ENCODE measurements around the gene TEX47. TPM values are rescaled to one million over a fixed set of nuclear protein-coding genes. Genes with fewer than 3 reads are reported as not detected.

TEX47 gene
- total RNA-seq (2021; ENCODE audit: unreplicated experiment) (not detected), Bru-seq, nascent RNA (not detected), BruChase-seq, experiment 1, labeled RNA remaining after a 2-hour chase (not detected), BruChase-seq, experiment 2, labeled RNA remaining after a 6-hour chase (not detected)
- not detected for polyA plus RNA-seq (2012; ENCODE audit: insufficient read length)
- long read RNA-seq = 0 reads

DNA sequence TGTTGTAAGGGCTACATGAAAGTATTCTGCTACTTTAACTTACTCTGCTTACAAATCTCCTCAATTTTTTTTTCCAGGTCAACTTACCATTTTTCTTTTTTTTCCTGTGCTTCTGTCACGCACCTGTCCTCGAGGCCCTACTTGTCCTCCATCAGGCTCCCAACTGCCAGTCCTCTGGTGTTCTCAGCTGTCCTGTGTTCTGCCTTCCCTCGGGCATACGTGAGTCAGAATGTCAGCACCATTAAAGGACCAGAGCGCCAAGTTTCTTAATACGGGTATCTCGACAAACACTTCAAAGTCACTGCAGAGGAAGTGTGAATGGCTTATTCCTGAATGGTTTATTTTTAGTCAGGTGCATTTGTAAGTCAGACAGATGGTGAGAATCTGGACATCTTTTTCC lies at the start of gene TEX47:
Gene TEX47 (minus strand): TSS at position 185 of the 400 bp plus-strand sequence. CDS start 795 bp downstream, outside the sequence.
- Histone ChIP-seq H3K4me1 (ENCODE audit: control insufficient read depth, insufficient read depth, low read length) (no peaks in the 10 kb centered on the region), H3K27ac (ENCODE audit: low read length) (no peak within 1 kb of the TSS), H3K4me3 (ENCODE audit: low read depth in 2 of 2, low read length in 2 of 2) (no peak within 1 kb of the TSS), H3K27me3 (ENCODE audit: control insufficient read depth, insufficient read depth, low read length) (no peaks in the 10 kb centered on the region), H3K9me3 (ENCODE audit: control insufficient read depth, insufficient read depth, low read depth, low read length) (no peaks in the 10 kb centered on the region), H3K36me3 (ENCODE audit: control insufficient read depth, insufficient read depth, low read length) (no peaks in the 10 kb centered on the region)
- intact Hi-C loops (cut with micrococcal nuclease; ENCODE audit: unreplicated experiment) = no loop called here
- in situ Hi-C loops (cut with HindIII; ENCODE audit: low pct_unique_long_range_greater_than_20kb, low sequenced_read_pairs) = no loop called here
- BruUV-seq (replicated peaks) = no TSS peak
- DNase-seq (ENCODE audit: low read depth, low spot score) = no peak
- POLR2A ChIA-PET = no interaction called here
- ATAC-seq = no peak
- TF ChIP-seq, protein P1, sequence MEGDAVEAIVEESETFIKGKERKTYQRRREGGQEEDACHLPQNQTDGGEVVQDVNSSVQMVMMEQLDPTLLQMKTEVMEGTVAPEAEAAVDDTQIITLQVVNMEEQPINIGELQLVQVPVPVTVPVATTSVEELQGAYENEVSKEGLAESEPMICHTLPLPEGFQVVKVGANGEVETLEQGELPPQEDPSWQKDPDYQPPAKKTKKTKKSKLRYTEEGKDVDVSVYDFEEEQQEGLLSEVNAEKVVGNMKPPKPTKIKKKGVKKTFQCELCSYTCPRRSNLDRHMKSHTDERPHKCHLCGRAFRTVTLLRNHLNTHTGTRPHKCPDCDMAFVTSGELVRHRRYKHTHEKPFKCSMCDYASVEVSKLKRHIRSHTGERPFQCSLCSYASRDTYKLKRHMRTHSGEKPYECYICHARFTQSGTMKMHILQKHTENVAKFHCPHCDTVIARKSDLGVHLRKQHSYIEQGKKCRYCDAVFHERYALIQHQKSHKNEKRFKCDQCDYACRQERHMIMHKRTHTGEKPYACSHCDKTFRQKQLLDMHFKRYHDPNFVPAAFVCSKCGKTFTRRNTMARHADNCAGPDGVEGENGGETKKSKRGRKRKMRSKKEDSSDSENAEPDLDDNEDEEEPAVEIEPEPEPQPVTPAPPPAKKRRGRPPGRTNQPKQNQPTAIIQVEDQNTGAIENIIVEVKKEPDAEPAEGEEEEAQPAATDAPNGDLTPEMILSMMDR (IDR thresholded peaks at IDR 0.05) = no peak
- TF ChIP-seq SIN3A (IDR thresholded peaks at IDR 0.05; ENCODE audit: borderline replicate concordance, insufficient read depth, low read depth, low read length) (no peak), POLR2AphosphoS5 (IDR thresholded peaks at IDR 0.05; ENCODE audit: low read depth, low read length) (no peak), TCF7L2 (IDR thresholded peaks at IDR 0.05; ENCODE audit: low read depth, low read length) (no peak)
- TF ChIP-seq, protein P2, sequence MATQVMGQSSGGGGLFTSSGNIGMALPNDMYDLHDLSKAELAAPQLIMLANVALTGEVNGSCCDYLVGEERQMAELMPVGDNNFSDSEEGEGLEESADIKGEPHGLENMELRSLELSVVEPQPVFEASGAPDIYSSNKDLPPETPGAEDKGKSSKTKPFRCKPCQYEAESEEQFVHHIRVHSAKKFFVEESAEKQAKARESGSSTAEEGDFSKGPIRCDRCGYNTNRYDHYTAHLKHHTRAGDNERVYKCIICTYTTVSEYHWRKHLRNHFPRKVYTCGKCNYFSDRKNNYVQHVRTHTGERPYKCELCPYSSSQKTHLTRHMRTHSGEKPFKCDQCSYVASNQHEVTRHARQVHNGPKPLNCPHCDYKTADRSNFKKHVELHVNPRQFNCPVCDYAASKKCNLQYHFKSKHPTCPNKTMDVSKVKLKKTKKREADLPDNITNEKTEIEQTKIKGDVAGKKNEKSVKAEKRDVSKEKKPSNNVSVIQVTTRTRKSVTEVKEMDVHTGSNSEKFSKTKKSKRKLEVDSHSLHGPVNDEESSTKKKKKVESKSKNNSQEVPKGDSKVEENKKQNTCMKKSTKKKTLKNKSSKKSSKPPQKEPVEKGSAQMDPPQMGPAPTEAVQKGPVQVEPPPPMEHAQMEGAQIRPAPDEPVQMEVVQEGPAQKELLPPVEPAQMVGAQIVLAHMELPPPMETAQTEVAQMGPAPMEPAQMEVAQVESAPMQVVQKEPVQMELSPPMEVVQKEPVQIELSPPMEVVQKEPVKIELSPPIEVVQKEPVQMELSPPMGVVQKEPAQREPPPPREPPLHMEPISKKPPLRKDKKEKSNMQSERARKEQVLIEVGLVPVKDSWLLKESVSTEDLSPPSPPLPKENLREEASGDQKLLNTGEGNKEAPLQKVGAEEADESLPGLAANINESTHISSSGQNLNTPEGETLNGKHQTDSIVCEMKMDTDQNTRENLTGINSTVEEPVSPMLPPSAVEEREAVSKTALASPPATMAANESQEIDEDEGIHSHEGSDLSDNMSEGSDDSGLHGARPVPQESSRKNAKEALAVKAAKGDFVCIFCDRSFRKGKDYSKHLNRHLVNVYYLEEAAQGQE (IDR thresholded peaks at IDR 0.05; ENCODE audit: insufficient read depth in 1 of 2, low read depth in 2 of 2, low read length in 1 of 2) = no peak
- CTCF ChIA-PET = no interaction called here

DNA sequence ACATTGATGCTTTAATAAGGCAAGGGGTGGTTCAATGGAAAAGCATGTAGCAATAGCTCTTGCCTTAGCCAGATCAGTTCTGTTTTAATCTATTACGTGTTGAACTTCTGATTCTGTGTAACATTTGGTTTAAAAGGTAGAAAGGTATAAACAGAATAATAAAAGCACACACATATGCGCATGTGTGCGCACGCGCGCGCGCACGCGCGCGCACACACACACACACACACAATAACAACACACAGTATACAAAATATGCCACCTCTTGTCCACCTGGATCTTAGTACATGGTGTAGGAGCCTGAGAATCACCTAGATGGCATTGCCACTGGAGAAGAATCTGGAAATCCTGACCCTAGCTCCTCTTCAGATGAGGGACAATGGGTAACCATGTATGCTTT lies 49.6 kb upstream of the TEX47 start:
- no peak overlapping the region for H3K27ac ChIP-seq (ENCODE audit: low read length)
- TF ChIP-seq, protein P2 (IDR thresholded peaks at IDR 0.05; ENCODE audit: insufficient read depth in 1 of 2, low read depth in 2 of 2, low read length in 1 of 2) = no peak
- TF ChIP-seq, protein P1 (IDR thresholded peaks at IDR 0.05) = no peak
- TF ChIP-seq TCF7L2 (IDR thresholded peaks at IDR 0.05; ENCODE audit: low read depth, low read length) (no peak), SIN3A (IDR thresholded peaks at IDR 0.05; ENCODE audit: borderline replicate concordance, insufficient read depth, low read depth, low read length) (no peak), POLR2AphosphoS5 (IDR thresholded peaks at IDR 0.05; ENCODE audit: low read depth, low read length) (no peak)
- H3K27me3 ChIP-seq (ENCODE audit: control insufficient read depth, insufficient read depth, low read length) = no peaks in the 10 kb centered on the region
- no TSS peak for BruUV-seq (replicated peaks)
- H3K4me1 ChIP-seq (ENCODE audit: control insufficient read depth, insufficient read depth, low read length) = no peaks in the 10 kb centered on the region
- ChIA-PET CTCF (no interaction called here), POLR2A (no interaction called here)
- no peaks in the 10 kb centered on the region for H3K9me3 ChIP-seq (ENCODE audit: control insufficient read depth, insufficient read depth, low read depth, low read length)
- DNase-seq (ENCODE audit: low read depth, low spot score) (no peak), ATAC-seq (no peak)
- H3K4me3 ChIP-seq (ENCODE audit: low read depth in 2 of 2, low read length in 2 of 2) = no peak overlapping the region
- intact Hi-C loops (cut with micrococcal nuclease; ENCODE audit: unreplicated experiment) = no loop called here
- in situ Hi-C loops (cut with HindIII; ENCODE audit: low pct_unique_long_range_greater_than_20kb, low sequenced_read_pairs) = no loop called here
- H3K36me3 ChIP-seq (ENCODE audit: control insufficient read depth, insufficient read depth, low read length) = no peaks in the 10 kb centered on the region
